Lower lobe of right lung (tissue), 2 donors: Measurements from ENCODE around the gene NKAP. TPM values are rescaled to one million over a fixed set of nuclear protein-coding genes. Genes with fewer than 3 reads are reported as not detected.
A peak's percentile ranks its signal among the peaks of the same experiment; 100 is the strongest.

Experiments
- ATAC-seq, 2 donors: fragments of 200-7000 bp; cut with Tn5 transposase; one replicate each; pipeline ENCODE4 v1.9.1; 2020 to 2022; ENCODE audit warnings: mild to moderate bottlenecking in 2 of 2, moderate library complexity in 2 of 2
- DNase-seq: peaks from one replicate; pipeline ENCODE4 v3.0.0-alpha.2; 2020
- H3K27ac ChIP-seq: fragments of 200-600 bp; one replicate; pipeline ENCODE4 v1.8.0; 2022
- H3K27me3 ChIP-seq: fragments of 200-600 bp; one replicate; pipeline ENCODE4 v1.8.0; 2022; ENCODE audit warnings: low read depth
- H3K36me3 ChIP-seq: fragments of 200-600 bp; one replicate; pipeline ENCODE4 v1.8.0; 2022; ENCODE audit warnings: mild to moderate bottlenecking
- H3K4me1 ChIP-seq: fragments of 200-600 bp; one replicate; pipeline ENCODE4 v1.8.0; 2022
- H3K4me3 ChIP-seq: fragments of 200-600 bp; one replicate; pipeline ENCODE4 v1.8.0; 2022; ENCODE audit warnings: mild to moderate bottlenecking
- H3K9me3 ChIP-seq: fragments of 200-600 bp; one replicate; pipeline ENCODE4 v1.8.0; 2022
- CTCF ChIP-seq: fragments of 200-600 bp; IDR thresholded peaks from one replicate; pipeline ENCODE4 v1.8.0; 2022; ENCODE audit warnings: antibody characterized with exemption, mild to moderate bottlenecking
- intact Hi-C: fragments of 100-400 bp; cut with DNase I; formaldehyde crosslinking; loops from one replicate; pipeline ENCODE4 v1.11.0; 2022
- total RNA-seq: library from RNA; stranded (reverse); fragmentation: NEBNext Ultra II Directional; extraction: Animal tissue kit (Norgen Biotek cat#: 25700); gene quantifications from one replicate; pipeline ENCODE4 v1.2.1, GENCODE V29; 2021
- donor health status: DM: no; HTN: yes; CAD: no; lungs with severe emphysema.

The NKAP gene
- total RNA-seq, 1 donor from 2014 or later = 8.8 TPM

DNA sequence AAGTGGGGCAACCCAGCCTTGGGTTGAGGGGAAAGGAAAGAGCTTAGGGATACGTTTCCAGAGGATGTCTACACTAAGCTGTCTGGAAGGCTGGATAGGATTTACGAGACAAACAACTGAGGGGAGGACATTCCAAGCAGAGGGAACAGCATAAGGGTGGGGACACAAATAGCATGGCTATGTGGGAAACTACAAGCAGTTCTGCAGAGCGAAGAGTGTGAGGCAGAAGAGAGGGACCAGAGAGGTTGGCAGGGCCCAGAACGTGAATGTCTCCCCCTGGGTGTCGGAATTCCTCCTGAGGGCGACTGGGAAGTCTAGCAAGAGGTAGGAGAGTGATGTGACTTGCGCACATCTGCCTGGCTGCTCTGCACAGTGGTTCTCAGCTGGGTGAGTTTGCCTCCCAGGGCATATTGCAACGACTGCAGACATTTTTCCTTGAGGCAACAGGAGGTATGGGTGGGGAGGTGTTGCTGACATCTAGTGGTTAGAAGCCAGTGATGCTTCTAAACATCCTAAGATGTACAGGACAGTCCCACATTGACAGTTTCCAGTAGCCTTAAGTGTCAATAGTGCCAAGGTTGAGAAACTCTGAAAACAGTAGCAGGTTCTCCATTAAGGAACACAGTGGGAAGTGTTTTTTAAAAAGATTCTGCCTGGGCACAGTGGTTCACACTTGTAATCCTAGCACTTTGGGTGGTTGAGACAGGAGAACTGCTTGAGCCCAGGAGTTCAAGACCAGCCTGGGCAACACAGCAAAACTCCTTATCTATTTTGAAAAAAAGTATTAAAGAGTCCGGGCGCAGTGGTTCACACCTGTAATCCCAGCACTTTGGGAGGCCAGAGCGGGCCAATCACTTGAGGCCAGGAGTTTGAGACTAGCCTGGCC lies 62.8 kb downstream of the NKAP start:
- peaks cover 16% of the 10 kb centered on the region for H3K36me3 ChIP-seq
- no peak overlapping the region for H3K27ac ChIP-seq
- TF ChIP-seq CTCF = peak; percentile 52
- ATAC-seq (peak; percentile 62 to 76), DNase-seq (no peak)
- H3K27me3 ChIP-seq = no peaks in the 10 kb centered on the region
- intact Hi-C loops = no loop called here
- no peak overlapping the region for H3K4me3 ChIP-seq
- no peaks in the 10 kb centered on the region for H3K9me3 ChIP-seq
- H3K4me1 ChIP-seq = no peaks in the 10 kb centered on the region

DNA sequence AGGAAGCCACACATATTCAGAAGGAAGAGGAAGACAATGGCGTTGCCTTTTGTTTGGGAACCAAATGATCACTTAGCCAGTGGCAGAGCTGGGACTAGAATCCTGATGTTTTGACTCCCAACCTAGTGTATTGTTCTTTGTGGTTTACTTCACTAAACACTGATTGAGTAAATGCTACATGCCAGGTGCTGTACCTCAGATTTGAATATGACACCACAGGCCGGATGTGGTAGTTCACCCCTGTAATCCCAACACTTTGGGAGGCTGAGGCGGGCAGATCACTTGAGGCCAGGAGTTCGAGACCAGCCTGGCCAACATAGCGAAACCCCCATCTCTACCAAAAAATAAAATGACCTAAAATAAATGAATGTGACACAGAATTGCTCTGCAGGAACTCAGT lies 63.5 kb downstream of the NKAP start:
- Histone ChIP-seq H3K9me3 (no peaks in the 10 kb centered on the region), H3K4me1 (no peaks in the 10 kb centered on the region), H3K27me3 (no peaks in the 10 kb centered on the region), H3K4me3 (no peak overlapping the region), H3K36me3 (peaks cover 23% of the 10 kb centered on the region), H3K27ac (no peak overlapping the region)
- TF ChIP-seq CTCF = no peak
- intact Hi-C loops = no loop called here
- ATAC-seq (no peak), DNase-seq (no peak)

- Histone ChIP-seq H3K4me1 (no peaks in the 10 kb centered on the region), H3K27ac (no peak overlapping the region), H3K36me3 (peaks cover 24% of the 10 kb centered on the region), H3K9me3 (no peaks in the 10 kb centered on the region), H3K4me3 (no peak overlapping the region), H3K27me3 (no peaks in the 10 kb centered on the region)
- no peak for ATAC-seq
- DNase-seq = no peak
- intact Hi-C loops = no loop called here
- TF ChIP-seq CTCF = no peak
Measured at GRCh38 chrX:119878740-119879139, 64.8 kb downstream of the NKAP start.

DNA sequence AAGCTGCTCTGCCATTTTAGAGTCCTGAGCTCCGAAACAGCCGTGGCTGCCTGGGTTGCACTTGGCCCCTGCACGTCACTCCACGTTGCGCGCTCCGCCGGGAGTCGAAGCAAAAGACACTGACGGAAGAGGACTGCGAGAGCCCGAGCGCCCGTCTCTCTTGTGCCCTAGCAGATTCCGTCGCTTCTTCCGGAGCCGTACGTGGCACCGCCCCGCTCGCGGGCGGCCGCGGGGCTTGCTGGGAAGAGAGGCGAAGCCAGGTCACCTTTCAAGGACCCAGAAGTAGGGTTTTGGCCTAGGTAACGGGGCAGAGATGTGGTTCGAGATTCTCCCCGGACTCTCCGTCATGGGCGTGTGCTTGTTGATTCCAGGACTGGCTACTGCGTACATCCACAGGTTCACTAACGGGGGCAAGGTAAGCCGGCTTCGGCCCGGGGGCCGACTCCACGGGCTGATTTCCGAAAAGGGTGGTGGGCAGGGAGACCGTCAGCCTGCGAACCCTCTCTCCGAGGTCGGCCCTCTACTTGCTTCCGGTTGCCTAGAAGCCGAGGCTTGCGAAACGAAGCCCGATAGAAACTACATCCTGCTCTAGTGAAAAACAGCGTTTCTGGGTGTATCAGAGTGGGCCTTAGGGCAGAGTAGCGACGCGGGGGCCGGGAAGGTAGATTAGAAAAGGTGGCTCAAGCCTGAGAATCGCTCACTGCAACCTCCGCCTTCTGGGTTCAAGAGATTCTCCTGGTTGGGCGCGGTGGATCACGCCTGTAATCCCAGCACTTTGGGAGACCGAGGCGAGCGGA lies 71.8 kb downstream of the NKAP start, which contains the start of the genes NDUFA1 and RNF113A:
NDUFA1 (plus strand) TSS at position 234 of the 797 bp plus-strand sequence; CDS start at position 314, 80 bp downstream.
RNF113A (minus strand) TSS at position 135 of the 797 bp plus-strand sequence; CDS start at position 15, 120 bp downstream.
- intact Hi-C loops = no loop called here
- H3K4me3 ChIP-seq = peak within 1 kb of the TSS; percentile 70
- H3K9me3 ChIP-seq = no peaks in the 10 kb centered on the region
- TF ChIP-seq CTCF = no peak
- H3K27me3 ChIP-seq = no peaks in the 10 kb centered on the region
- peaks cover 18% of the 10 kb centered on the region for H3K4me1 ChIP-seq
- peaks cover 18% of the 10 kb centered on the region for H3K36me3 ChIP-seq
- ATAC-seq = peak; percentile 99
- DNase-seq = peak; percentile 91
- H3K27ac ChIP-seq = peak within 1 kb of the TSS; percentile 91

- peaks cover 12% of the 10 kb centered on the region for H3K36me3 ChIP-seq
- ATAC-seq (peak; percentile 54 to 66), DNase-seq (peak; percentile 46)
- H3K4me3 ChIP-seq = peak overlapping the region; percentile 70
- no peaks in the 10 kb centered on the region for H3K9me3 ChIP-seq
- H3K4me1 ChIP-seq = peaks cover 18% of the 10 kb centered on the region
- intact Hi-C loops = no loop called here
- no peaks in the 10 kb centered on the region for H3K27me3 ChIP-seq
- TF ChIP-seq CTCF = no peak
- H3K27ac ChIP-seq = peak overlapping the region; percentile 91
Measured at GRCh38 chrX:119871245-119871598, 72.3 kb downstream of the NKAP start.

Other genes with a start within 250 kb of the NKAP start
- gene SOWAHD, start 185.2 kb downstream of the NKAP start, total RNA-seq = 9.6 TPM
- 1,325 TPM for gene RPL39, start 152.1 kb downstream of the NKAP start, total RNA-seq
- 6.6 TPM for gene UPF3B, start 90.8 kb downstream of the NKAP start, total RNA-seq
- 13.5 TPM for gene RNF113A, start 72.0 kb downstream of the NKAP start, total RNA-seq
- gene NDUFA1, start 71.9 kb downstream of the NKAP start, total RNA-seq = 79.2 TPM
- gene AKAP14, start 47.9 kb downstream of the NKAP start, total RNA-seq = 4.8 TPM
- not detected for gene RHOXF2B, start 133.9 kb upstream of the NKAP start, total RNA-seq
- not detected for gene RHOXF1, start 172.2 kb upstream of the NKAP start, total RNA-seq
- gene RHOXF2, start 214.9 kb upstream of the NKAP start, total RNA-seq = not detected